ENCODE measurements around the gene BHLHE41.

The BHLHE41 gene

GRCh38 chr12:26134540-26134939 is 9.7 kb upstream of the BHLHE41 start:
- no peak for DNase-seq

- DNase-seq = no peak
Observed at GRCh38 chr12:26133521-26133920, 8.7 kb upstream of the BHLHE41 start.

GRCh38 chr12:26132866-26133265 is 8.0 kb upstream of the BHLHE41 start:
- DNase-seq = no peak

GRCh38 chr12:26131936-26132335 is 7.1 kb upstream of the BHLHE41 start:
- DNase-seq = no peak

DNA sequence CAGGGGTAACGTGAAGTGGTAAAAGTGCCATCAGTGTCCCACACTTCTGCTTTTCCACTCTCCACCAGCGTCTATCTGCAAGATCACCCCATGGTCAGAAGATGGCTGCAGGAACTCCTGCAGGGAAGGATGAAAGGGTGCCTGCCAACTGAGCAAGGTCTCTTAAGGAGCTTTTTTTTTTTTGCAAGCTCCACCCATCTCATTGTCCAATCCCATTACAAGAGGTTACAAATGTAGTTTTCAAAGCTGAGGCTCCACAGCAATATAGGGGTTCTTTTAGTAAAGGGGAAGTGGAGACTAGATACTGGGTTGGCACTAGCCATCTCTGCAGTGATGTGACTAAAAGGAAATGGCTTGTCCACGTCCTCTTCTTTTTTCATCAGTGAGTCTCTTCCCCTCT is 5.9 kb upstream of the BHLHE41 start:
- no peak for DNase-seq

- peak; percentile 50 for DNase-seq
Observed at GRCh38 chr12:26128168-26128567, 3.3 kb upstream of the BHLHE41 start.

GRCh38 chr12:26127404-26127803 is 2.6 kb upstream of the BHLHE41 start:
- no peak for DNase-seq

GRCh38 chr12:26126340-26127284 is 1.8 kb upstream of the BHLHE41 start:
- DNase-seq = peak; percentile 84

DNA sequence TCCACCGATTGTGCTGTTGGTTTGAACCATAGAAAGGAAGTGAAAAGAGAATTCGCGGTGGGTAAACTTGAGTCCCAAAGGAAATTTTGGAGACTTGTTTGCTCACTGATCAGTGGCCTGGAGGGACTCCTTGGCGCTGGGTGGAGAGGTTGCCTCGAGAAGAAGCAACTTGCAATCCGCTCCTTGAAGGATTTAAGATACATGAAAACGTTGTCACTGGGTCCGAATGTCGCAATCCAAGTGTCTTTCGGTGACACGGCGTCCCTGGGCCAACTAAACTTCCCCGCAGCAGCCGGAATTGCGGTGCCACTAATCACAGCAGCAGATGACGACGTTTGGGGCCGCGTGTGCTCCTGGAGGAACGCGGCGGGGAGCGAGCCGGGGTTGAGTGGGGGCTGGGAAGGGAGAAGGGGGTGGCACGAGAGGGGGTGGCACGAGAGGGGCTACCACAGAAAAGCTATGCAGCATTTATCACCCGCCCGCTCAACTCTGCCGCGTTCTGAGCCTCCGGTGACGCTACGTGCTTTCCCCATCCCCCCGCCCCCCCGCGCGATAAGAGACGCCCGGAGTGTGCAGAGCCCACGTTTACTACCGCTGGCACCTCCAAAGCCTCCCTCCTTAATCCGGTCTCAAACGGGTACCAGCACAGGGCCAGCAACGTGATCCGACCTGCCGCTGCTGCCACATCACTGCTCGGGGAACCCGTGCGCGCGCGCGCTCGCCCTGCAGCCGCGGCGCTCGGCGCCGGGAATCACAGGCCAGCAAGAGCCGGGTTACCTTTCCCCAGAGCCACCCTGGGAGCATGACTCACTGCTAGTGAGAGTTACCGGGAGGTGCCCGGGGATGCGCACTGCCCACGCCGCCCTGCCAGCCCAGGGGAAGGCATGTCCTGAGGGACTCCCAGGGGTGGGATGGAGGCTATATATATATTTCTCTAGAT is 833 bp upstream of the BHLHE41 start:
- DNase-seq = peak; percentile 72

DNA sequence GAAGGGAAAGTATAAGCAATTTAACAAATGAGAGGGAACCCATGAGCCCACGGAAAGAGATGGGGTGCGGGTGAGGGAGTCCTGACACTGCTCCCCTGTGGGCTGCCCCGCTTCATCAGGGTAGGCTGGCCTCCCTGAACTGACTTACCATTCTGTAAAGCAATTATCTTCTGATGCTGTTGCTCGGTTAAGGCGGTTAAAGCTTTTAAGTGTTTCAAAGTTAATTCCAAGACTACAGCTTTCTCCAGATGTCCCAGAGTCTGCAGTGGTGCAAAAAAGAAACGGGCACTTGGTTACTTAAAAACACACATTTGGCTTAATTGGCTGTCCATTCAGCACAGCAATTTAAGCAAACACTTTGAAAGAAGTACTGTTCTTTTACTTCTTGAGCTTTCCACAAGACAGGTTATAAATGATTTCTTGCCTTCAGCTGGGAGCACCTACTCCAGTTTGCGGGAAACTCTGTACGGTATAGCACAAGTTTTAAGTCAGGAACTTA is 1.3 kb downstream of the BHLHE41 start:
- DNase-seq = no peak

DNA sequence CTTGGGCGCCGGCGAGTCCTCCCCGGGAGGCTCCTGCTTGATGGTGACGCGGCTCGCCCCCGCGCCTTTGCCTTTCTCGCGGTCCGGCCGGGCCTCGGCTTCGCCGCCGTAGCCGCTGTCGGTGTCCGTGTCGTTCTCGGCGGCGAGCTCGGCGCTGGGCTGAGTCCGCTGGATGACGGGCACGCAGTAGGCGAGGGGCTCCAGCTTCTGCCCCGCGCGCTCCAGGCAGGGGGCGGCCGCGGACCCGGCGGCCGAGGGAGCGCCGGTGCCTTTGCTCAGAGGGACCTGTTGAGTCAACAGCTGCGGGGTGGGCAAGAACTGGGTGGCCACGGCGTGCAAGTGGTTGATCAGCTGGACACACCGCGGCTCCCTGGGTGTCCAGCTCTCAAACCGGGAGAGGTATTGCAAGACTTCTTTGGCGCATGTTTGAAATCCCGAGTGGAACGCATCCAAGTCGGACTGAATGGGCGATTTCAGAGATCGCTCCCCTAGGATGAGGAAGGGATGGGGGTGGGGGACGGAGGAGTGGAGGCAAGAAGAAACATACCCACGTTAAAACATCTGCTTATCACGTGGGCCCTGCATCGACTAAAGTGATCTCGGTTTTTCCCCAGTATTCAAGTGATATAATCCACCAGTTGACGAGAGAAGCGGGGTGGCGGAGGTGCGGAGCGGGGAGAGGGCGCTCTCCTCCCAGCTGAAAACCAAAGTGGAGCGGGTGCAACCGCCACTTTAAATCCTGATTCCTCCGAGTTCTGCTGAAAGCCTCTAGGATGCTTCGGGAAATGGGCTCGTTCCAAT is 2.0 kb downstream of the BHLHE41 start:
- DNase-seq = peak; percentile 84

GRCh38 chr12:26122061-26122680 is 2.7 kb downstream of the BHLHE41 start:
- peak; percentile 35 for DNase-seq

GRCh38 chr12:26121323-26122060 is 3.3 kb downstream of the BHLHE41 start:
- DNase-seq = no peak

- no peak for DNase-seq
Observed at GRCh38 chr12:26120561-26121274, 4.1 kb downstream of the BHLHE41 start.

DNA sequence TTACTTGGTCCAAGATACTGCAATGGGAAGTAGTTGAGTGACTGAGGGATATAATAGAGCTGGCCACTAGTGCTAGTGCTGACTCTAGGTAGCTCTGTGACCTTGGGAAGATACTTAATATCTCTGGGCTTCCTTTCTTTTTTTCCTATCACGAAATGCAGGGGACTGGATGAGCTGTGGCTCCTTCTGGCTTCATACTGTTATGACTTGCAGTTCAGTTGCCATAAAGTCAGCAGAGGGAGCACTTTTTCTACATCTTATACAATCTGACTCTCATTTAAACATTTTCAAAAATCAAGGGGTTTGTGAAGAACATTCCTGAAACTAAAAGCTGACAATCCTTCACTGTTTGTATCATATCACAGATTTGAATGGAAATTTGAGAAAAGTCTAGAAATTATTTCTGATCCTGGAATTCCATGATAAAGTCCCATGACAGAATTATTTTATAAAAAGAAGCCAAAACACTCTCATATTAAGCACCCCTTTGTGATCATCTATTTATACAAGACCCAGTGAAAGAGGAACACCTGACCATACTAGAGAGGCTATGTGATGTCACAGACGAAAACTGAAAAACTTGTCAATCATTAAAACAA is 5.3 kb downstream of the BHLHE41 start:
- DNase-seq = peak; percentile 73

- DNase-seq = no peak
Observed at GRCh38 chr12:26118308-26118707, 6.5 kb downstream of the BHLHE41 start.

- DNase-seq = no peak
Observed at GRCh38 chr12:26116829-26117715, 7.8 kb downstream of the BHLHE41 start.

- no peak for DNase-seq
Observed at GRCh38 chr12:26114720-26115401, 10.0 kb downstream of the BHLHE41 start.
